WTC11 (cell line): Measurements from ENCODE around the gene MTRF1. TPM values are rescaled to one million over a fixed set of nuclear protein-coding genes. Genes with fewer than 3 reads are reported as not detected.

Experiments used
- ATAC-seq: fragments of 200-7000 bp; cut with Tn5 transposase; 2 replicates; pipeline ENCODE4 v1.10.0; 2021; ENCODE audit warnings: mild to moderate bottlenecking, moderate library complexity
- CTCF ChIA-PET: fragments of 300-600 bp; sonication (Branson Sonifier 250); formaldehyde crosslinking; loops from one replicate; lab custom pipeline; 2021; ENCODE audit warnings: antibody characterized with exemption; lab: Charles Lee
- POLR2A ChIA-PET: fragments of 350-600 bp; sonication (Branson Sonifier 250); formaldehyde crosslinking; loops from one replicate; lab custom pipeline; 2021; ENCODE audit warnings: antibody characterized with exemption; lab: Charles Lee
- DNase-seq: peaks from one replicate; pipeline ENCODE4 v3.0.0; 2021; ENCODE audit warnings: low spot score
- H3K27ac Mint-ChIP-seq: 2 replicates; pipeline ENCODE4 v1.8.0; 2021; ENCODE audit warnings: mixed read lengths
- H3K27me3 Mint-ChIP-seq: 2 replicates; pipeline ENCODE4 v1.8.0; 2021; ENCODE audit warnings: low read depth, mild to moderate bottlenecking, moderate library complexity, mixed read lengths
- H3K36me3 Mint-ChIP-seq: 2 replicates; pipeline ENCODE4 v1.8.0; 2021; ENCODE audit warnings: mixed read lengths
- H3K4me1 Mint-ChIP-seq: 2 replicates; pipeline ENCODE4 v1.8.0; 2022; ENCODE audit warnings: mixed read lengths
- H3K4me3 Mint-ChIP-seq: 2 replicates; pipeline ENCODE4 v1.8.0; 2021; ENCODE audit warnings: mild to moderate bottlenecking, moderate library complexity, mixed read lengths
- H3K9me3 Mint-ChIP-seq: 2 replicates; pipeline ENCODE4 v1.8.0; 2021; ENCODE audit warnings: mixed read lengths
- ETV6 ChIP-seq: sonication (generic); formaldehyde crosslinking; IDR thresholded peaks from 2 replicates; pipeline ENCODE4 v1.8.1; 2022; ENCODE audit warnings: mild to moderate bottlenecking, missing genetic modification reagents
- FOXJ3 ChIP-seq: sonication (generic); formaldehyde crosslinking; IDR thresholded peaks from 2 replicates; pipeline ENCODE4 v1.9.0; 2021; ENCODE audit warnings: missing genetic modification reagents, mild to moderate bottlenecking, borderline replicate concordance
- FOXK1 ChIP-seq: sonication (generic); formaldehyde crosslinking; IDR thresholded peaks from 2 replicates; pipeline ENCODE4 v1.8.0; 2022; ENCODE audit warnings: mild to moderate bottlenecking, moderate library complexity, missing genetic modification reagents
- MXD4 ChIP-seq: fragments of 250-450 bp; sonication (Bioruptor Pico); IDR thresholded peaks from 2 replicates; pipeline ENCODE4 v1.8.0; 2021; ENCODE audit warnings: mild to moderate bottlenecking, moderate library complexity, borderline replicate concordance
- NFE2L1 ChIP-seq: sonication (generic); formaldehyde crosslinking; IDR thresholded peaks from 2 replicates; pipeline ENCODE4 v1.8.1; 2023; ENCODE audit warnings: missing genetic modification reagents
- NR3C1 ChIP-seq: sonication (generic); formaldehyde crosslinking; conservative IDR thresholded peaks from 2 replicates; pipeline ENCODE4 v1.8.1; 2023; ENCODE audit warnings: low read depth, mild to moderate bottlenecking, missing genetic modification reagents
- RELA ChIP-seq: sonication (generic); formaldehyde crosslinking; IDR thresholded peaks from 2 replicates; pipeline ENCODE4 v1.8.1; 2022; ENCODE audit warnings: missing genetic modification reagents, mild to moderate bottlenecking, borderline replicate concordance
- SMAD3 ChIP-seq: sonication (generic); formaldehyde crosslinking; IDR thresholded peaks from 2 replicates; pipeline ENCODE4 v1.8.0; 2022; ENCODE audit warnings: missing genetic modification reagents, mild to moderate bottlenecking, borderline replicate concordance
- SP1 ChIP-seq: sonication (generic); formaldehyde crosslinking; conservative IDR thresholded peaks from 2 replicates; pipeline ENCODE4 v1.8.1; 2022; ENCODE audit warnings: missing genetic modification reagents
- ZNF121 ChIP-seq: sonication (generic); formaldehyde crosslinking; IDR thresholded peaks from 2 replicates; pipeline ENCODE4 v1.8.0; 2023; ENCODE audit warnings: missing genetic modification reagents
- ZNF317 ChIP-seq: sonication (generic); formaldehyde crosslinking; IDR thresholded peaks from 2 replicates; pipeline ENCODE4 v1.8.1; 2023; ENCODE audit warnings: low read depth, mild to moderate bottlenecking, moderate library complexity, missing genetic modification reagents, borderline replicate concordance
- ZNF396 ChIP-seq: fragments of 250-450 bp; sonication (Bioruptor Pico); IDR thresholded peaks from 2 replicates; pipeline ENCODE4 v1.8.0; 2021; ENCODE audit warnings: mild to moderate bottlenecking, moderate library complexity, borderline replicate concordance
- total RNA-seq: library from RNA; stranded (reverse); gene quantifications from 3 replicates; pipeline ENCODE4 v1.2.3, GENCODE V29; 2021
- TF ChIP-seq, protein P1 (sequence below): sonication (generic); formaldehyde crosslinking; IDR thresholded peaks from 2 replicates; pipeline ENCODE4 v1.8.1; 2022; ENCODE audit warnings: mild to moderate bottlenecking, moderate library complexity, missing genetic modification reagents
- TF ChIP-seq, protein P2 (sequence below): sonication (generic); formaldehyde crosslinking; IDR thresholded peaks from 2 replicates; pipeline ENCODE4 v1.8.1; 2022; ENCODE audit warnings: missing genetic modification reagents, borderline replicate concordance
- TF ChIP-seq, protein P3 (sequence below): sonication (generic); formaldehyde crosslinking; IDR thresholded peaks from 2 replicates; pipeline ENCODE4 v1.8.1; 2022; ENCODE audit warnings: low read depth, missing genetic modification reagents, borderline replicate concordance
- TF ChIP-seq, protein P4 (sequence below): fragments of 200-600 bp; IDR thresholded peaks from 2 replicates; pipeline ENCODE4 v1.8.0; 2022; ENCODE audit warnings: antibody characterized with exemption
- TF ChIP-seq, protein P5 (sequence below): fragments of 250-450 bp; sonication (Bioruptor Pico); IDR thresholded peaks from 2 replicates; pipeline ENCODE4 v1.8.0; 2021; ENCODE audit warnings: mild to moderate bottlenecking
- TF ChIP-seq, protein P6 (sequence below): fragments of 250-450 bp; sonication (Bioruptor Pico); IDR thresholded peaks from 2 replicates; pipeline ENCODE4 v1.9.0; 2021; ENCODE audit warnings: moderate library complexity, mild to moderate bottlenecking, inconsistent platforms, borderline replicate concordance
- TF ChIP-seq, protein P7 (sequence below): fragments of 250-450 bp; sonication (Bioruptor Pico); IDR thresholded peaks from 2 replicates; pipeline ENCODE4 v1.9.0; 2021; ENCODE audit warnings: mild to moderate bottlenecking, borderline replicate concordance

Gene MTRF1
- total RNA-seq, 1 experiment from 2014 or later: 12.9 TPM

DNA sequence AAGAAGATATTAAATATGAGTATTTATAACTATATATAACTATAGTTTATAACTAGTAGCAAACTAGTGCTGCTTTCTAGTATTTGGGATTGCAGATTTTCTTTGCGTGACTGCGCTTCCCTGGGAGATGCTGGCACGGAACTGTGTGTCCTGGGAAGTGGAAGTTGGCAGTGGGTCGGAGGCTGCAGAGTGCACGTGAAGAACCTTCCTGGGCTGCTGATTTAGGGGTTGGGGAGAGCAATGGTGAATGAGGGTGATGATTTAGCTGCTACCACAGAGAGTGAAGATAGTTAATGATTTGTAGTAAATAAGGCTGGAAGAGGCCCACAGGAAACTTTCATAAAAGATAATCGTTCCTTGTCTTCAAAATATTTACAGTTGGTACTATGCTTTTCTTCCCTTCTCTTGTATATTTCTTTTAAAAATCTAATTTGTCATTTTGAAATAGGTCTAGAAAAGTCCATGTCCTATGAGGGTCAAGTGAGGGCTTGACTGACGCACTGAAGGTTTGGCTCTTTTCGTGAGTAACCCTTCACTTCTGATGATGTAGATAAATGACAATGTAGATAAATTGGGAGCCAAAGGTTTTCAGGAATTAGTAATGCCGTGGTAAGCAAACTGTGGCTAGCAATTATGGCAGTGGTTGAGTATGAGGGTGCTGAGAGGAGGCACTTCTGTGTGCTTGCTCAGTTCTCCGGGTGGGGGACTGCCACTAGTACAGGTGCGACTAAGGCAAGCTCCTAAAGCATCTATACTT, 44.7 kb upstream of the MTRF1 start (continued):
- TF ChIP-seq, protein P1, sequence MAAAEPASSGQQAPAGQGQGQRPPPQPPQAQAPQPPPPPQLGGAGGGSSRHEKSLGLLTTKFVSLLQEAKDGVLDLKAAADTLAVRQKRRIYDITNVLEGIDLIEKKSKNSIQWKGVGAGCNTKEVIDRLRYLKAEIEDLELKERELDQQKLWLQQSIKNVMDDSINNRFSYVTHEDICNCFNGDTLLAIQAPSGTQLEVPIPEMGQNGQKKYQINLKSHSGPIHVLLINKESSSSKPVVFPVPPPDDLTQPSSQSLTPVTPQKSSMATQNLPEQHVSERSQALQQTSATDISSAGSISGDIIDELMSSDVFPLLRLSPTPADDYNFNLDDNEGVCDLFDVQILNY (CRISPR knock-in tag): no peak
- TF ChIP-seq NFE2L1: no peak

DNA sequence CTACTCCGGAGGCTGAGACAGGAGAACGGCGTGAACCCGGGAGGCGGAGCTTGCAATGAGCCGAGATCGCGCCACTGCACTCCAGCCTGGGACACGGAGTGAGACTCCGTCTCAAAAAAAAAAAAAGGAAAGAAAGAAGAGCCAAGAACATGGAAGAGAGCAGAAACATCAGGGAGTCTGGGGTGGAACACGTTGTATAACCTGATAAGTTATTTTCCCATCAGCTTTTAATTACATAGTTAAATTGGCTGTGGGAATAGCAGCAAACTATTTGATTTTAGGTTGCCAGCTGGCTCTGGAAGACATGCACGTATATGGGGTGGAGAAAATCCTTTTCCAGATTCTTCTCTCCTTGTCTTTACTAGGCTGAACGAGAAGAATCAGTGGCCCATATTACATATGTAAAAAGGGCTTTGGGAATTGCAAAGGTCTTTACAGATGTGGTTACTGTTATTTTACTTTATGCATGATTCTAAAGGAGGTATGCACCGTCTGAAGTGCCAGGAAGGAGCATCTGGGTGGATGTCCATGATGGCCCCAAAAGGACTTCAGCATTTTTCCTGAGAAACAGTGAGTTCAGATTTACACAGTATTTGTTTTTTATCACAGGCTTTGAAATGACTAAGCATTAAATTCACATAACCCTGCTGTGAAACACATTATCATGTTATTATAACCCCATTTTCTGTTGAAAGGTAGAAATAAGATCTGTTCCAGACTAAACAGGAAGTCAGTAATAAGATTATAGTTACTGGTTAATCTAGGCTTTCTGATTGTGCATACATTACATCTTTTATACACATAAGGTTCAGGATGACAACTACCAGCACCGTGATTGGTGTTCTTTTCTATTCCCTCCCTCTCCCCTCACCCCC, 43.1 kb upstream of the MTRF1 start:
- H3K36me3 Mint-ChIP-seq: no peaks in the 10 kb centered on the region
- CTCF ChIA-PET: no interaction called here
- no peak overlapping the region for H3K4me3 Mint-ChIP-seq
- ATAC-seq (no peak), DNase-seq (no peak)
- POLR2A ChIA-PET: no interaction called here
- peaks cover 11% of the 10 kb centered on the region for H3K4me1 Mint-ChIP-seq
- H3K27me3 Mint-ChIP-seq: no peaks in the 10 kb centered on the region
- no peak overlapping the region for H3K27ac Mint-ChIP-seq
- no peaks in the 10 kb centered on the region for H3K9me3 Mint-ChIP-seq
- no peak for TF ChIP-seq FOXK1 (CRISPR knock-in tag)
- no peak for TF ChIP-seq NR3C1 (CRISPR knock-in tag)
- no peak for TF ChIP-seq MXD4 (CRISPR knock-in tag)
- no peak for TF ChIP-seq SP1 (CRISPR knock-in tag)
- TF ChIP-seq, protein P2, sequence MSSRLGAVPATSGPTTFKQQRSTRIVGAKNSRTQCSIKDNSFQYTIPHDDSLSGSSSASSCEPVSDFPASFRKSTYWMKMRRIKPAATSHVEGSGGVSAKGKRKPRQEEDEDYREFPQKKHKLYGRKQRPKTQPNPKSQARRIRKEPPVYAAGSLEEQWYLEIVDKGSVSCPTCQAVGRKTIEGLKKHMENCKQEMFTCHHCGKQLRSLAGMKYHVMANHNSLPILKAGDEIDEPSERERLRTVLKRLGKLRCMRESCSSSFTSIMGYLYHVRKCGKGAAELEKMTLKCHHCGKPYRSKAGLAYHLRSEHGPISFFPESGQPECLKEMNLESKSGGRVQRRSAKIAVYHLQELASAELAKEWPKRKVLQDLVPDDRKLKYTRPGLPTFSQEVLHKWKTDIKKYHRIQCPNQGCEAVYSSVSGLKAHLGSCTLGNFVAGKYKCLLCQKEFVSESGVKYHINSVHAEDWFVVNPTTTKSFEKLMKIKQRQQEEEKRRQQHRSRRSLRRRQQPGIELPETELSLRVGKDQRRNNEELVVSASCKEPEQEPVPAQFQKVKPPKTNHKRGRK (CRISPR knock-in tag): no peak
- no peak for TF ChIP-seq NFE2L1
- no peak for TF ChIP-seq RELA (CRISPR knock-in tag)
- TF ChIP-seq, protein P3, sequence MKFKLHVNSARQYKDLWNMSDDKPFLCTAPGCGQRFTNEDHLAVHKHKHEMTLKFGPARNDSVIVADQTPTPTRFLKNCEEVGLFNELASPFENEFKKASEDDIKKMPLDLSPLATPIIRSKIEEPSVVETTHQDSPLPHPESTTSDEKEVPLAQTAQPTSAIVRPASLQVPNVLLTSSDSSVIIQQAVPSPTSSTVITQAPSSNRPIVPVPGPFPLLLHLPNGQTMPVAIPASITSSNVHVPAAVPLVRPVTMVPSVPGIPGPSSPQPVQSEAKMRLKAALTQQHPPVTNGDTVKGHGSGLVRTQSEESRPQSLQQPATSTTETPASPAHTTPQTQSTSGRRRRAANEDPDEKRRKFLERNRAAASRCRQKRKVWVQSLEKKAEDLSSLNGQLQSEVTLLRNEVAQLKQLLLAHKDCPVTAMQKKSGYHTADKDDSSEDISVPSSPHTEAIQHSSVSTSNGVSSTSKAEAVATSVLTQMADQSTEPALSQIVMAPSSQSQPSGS: no peak
- TF ChIP-seq ZNF121: no peak
- TF ChIP-seq FOXJ3: no peak
- TF ChIP-seq, protein P4, sequence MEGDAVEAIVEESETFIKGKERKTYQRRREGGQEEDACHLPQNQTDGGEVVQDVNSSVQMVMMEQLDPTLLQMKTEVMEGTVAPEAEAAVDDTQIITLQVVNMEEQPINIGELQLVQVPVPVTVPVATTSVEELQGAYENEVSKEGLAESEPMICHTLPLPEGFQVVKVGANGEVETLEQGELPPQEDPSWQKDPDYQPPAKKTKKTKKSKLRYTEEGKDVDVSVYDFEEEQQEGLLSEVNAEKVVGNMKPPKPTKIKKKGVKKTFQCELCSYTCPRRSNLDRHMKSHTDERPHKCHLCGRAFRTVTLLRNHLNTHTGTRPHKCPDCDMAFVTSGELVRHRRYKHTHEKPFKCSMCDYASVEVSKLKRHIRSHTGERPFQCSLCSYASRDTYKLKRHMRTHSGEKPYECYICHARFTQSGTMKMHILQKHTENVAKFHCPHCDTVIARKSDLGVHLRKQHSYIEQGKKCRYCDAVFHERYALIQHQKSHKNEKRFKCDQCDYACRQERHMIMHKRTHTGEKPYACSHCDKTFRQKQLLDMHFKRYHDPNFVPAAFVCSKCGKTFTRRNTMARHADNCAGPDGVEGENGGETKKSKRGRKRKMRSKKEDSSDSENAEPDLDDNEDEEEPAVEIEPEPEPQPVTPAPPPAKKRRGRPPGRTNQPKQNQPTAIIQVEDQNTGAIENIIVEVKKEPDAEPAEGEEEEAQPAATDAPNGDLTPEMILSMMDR: no peak
- no peak for TF ChIP-seq ZNF317 (CRISPR knock-in tag)
- TF ChIP-seq, protein P5, sequence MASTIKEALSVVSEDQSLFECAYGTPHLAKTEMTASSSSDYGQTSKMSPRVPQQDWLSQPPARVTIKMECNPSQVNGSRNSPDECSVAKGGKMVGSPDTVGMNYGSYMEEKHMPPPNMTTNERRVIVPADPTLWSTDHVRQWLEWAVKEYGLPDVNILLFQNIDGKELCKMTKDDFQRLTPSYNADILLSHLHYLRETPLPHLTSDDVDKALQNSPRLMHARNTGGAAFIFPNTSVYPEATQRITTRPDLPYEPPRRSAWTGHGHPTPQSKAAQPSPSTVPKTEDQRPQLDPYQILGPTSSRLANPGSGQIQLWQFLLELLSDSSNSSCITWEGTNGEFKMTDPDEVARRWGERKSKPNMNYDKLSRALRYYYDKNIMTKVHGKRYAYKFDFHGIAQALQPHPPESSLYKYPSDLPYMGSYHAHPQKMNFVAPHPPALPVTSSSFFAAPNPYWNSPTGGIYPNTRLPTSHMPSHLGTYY (CRISPR knock-in tag): no peak
- TF ChIP-seq, protein P6, sequence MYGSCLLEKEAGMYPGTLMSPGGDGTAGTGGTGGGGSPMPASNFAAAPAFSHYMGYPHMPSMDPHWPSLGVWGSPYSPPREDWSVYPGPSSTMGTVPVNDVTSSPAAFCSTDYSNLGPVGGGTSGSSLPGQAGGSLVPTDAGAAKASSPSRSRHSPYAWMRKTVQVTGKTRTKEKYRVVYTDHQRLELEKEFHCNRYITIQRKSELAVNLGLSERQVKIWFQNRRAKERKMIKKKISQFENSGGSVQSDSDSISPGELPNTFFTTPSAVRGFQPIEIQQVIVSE (CRISPR knock-in tag): no peak
- no peak for TF ChIP-seq SMAD3
- TF ChIP-seq ETV6: no peak
- TF ChIP-seq ZNF396 (CRISPR knock-in tag): no peak
- TF ChIP-seq, protein P7, sequence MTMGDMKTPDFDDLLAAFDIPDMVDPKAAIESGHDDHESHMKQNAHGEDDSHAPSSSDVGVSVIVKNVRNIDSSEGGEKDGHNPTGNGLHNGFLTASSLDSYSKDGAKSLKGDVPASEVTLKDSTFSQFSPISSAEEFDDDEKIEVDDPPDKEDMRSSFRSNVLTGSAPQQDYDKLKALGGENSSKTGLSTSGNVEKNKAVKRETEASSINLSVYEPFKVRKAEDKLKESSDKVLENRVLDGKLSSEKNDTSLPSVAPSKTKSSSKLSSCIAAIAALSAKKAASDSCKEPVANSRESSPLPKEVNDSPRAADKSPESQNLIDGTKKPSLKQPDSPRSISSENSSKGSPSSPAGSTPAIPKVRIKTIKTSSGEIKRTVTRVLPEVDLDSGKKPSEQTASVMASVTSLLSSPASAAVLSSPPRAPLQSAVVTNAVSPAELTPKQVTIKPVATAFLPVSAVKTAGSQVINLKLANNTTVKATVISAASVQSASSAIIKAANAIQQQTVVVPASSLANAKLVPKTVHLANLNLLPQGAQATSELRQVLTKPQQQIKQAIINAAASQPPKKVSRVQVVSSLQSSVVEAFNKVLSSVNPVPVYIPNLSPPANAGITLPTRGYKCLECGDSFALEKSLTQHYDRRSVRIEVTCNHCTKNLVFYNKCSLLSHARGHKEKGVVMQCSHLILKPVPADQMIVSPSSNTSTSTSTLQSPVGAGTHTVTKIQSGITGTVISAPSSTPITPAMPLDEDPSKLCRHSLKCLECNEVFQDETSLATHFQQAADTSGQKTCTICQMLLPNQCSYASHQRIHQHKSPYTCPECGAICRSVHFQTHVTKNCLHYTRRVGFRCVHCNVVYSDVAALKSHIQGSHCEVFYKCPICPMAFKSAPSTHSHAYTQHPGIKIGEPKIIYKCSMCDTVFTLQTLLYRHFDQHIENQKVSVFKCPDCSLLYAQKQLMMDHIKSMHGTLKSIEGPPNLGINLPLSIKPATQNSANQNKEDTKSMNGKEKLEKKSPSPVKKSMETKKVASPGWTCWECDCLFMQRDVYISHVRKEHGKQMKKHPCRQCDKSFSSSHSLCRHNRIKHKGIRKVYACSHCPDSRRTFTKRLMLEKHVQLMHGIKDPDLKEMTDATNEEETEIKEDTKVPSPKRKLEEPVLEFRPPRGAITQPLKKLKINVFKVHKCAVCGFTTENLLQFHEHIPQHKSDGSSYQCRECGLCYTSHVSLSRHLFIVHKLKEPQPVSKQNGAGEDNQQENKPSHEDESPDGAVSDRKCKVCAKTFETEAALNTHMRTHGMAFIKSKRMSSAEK (CRISPR knock-in tag): no peak
